NCI-H226 (cell line): ENCODE measurements around the gene FLNC.

ENCODE experiments used
- DNase-seq: peaks from one replicate; pipeline ENCODE4 v3.0.0-alpha.2; 2015

FLNC gene

GRCh38 chr7:128865996-128866877 is 36.0 kb downstream of the FLNC start:
- no peak for DNase-seq

- no peak for DNase-seq
These were observed 37.0 kb downstream of the FLNC start for GRCh38 chr7:128867241-128867640.

- no peak for DNase-seq
These were observed 37.8 kb downstream of the FLNC start for GRCh38 chr7:128867842-128868623.

- DNase-seq, result no peak
These were observed 38.5 kb downstream of the FLNC start for GRCh38 chr7:128868624-128869137.

- DNase-seq, result no peak
These were observed 39.1 kb downstream of the FLNC start for GRCh38 chr7:128869138-128869943.

- DNase-seq, result no peak
These were observed 39.7 kb downstream of the FLNC start for GRCh38 chr7:128869944-128870285.

- DNase-seq, result no peak
These were observed 40.8 kb downstream of the FLNC start for GRCh38 chr7:128871050-128871449.

GRCh38 chr7:128872394-128872824 is 42.2 kb downstream of the FLNC start:
- no peak for DNase-seq

GRCh38 chr7:128873234-128873633 is 43.0 kb downstream of the FLNC start:
- DNase-seq, result no peak

GRCh38 chr7:128874140-128875031 is 44.2 kb downstream of the FLNC start:
- DNase-seq, result no peak

GRCh38 chr7:128875523-128875948 is 45.3 kb downstream of the FLNC start:
- no peak for DNase-seq

- no peak for DNase-seq
These were observed 45.9 kb downstream of the FLNC start for GRCh38 chr7:128876127-128876526.

GRCh38 chr7:128876586-128876977 is 46.4 kb downstream of the FLNC start:
- DNase-seq, result no peak

GRCh38 chr7:128876978-128877755 is 47.0 kb downstream of the FLNC start:
- DNase-seq, result no peak

- DNase-seq, result no peak
These were observed 47.5 kb downstream of the FLNC start for GRCh38 chr7:128877756-128878120.

GRCh38 chr7:128878226-128879105 is 48.3 kb downstream of the FLNC start:
- no peak for DNase-seq

- DNase-seq, result no peak
These were observed 49.3 kb downstream of the FLNC start for GRCh38 chr7:128879461-128879938.

- DNase-seq, result peak; percentile 32
These were observed 49.9 kb downstream of the FLNC start for GRCh38 chr7:128879939-128880746.
